ENCODE data around the gene COX6A1. TPM values are rescaled to one million over a fixed set of nuclear protein-coding genes. Genes with fewer than 3 reads are reported as not detected.
A peak's percentile ranks its signal among the peaks of the same experiment; 100 is the strongest.

COX6A1 gene
- total and polyA plus RNA-seq, 2 donors (not counting 3 experiments of a cell fraction or from before 2014, with no cell fraction given) = 299 to 1,327 TPM

DNA sequence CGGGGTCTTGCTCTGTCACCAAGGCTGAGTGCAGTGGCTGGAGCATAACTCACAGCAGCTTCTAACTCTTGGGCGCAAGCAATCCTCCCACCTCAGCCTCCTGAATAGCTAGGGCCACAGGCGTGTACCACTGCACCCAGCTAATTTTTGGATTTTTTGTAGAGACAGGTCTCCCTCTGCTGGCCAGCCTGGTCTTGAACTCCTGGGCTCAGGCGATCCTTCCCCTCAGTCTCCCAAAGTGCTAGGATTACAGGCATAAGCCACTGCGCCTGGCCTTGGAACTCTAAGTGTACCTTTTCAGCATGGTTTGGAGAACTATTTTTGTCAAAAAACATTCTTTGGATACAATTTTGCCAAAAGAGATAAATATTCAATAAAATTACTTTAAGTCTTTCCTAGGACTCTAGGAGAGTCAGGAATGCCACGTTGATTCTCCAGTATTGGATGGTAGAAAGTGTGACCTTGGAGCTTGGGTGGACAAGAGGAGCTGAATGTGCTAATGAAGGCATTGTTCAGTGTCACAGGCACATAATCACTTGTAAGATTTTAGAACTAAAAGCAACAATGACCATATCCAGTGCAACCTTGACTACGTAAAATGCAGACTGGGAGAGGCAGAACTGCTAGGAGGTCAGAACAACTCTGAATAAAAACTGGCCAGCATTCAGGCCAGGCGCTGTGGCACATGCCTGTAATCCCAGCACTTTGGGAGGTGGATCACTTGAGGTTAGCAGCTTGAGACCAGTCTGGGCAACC lies 28.8 kb downstream of the COX6A1 start:
- peaks cover 3% of the 10 kb centered on the region for H3K4me1 ChIP-seq (ENCODE audit: control insufficient read depth, extremely low read depth, insufficient read depth, low read length)
- dilution Hi-C loops (cut with MboI; ENCODE audit: extremely low pct_ligation_motif_present, low sequenced_read_pairs) (no loop called here), intact Hi-C loops (cut with micrococcal nuclease) (loop anchor here (1.0 kb wide), 2 partner anchors 27 to 110 kb away; no protein-coding TSS in a partner anchor)
- peak; percentile 29 for DNase-seq (ENCODE audit: low read depth, low spot score)
- peaks cover 59% of the 10 kb centered on the region for H3K79me2 ChIP-seq (ENCODE audit: control insufficient read depth, insufficient read depth, low read length)
- no peak overlapping the region for H2AFZ ChIP-seq (ENCODE audit: low read depth, low read length)
- TF ChIP-seq JUN (IDR thresholded peaks at IDR 0.05; ENCODE audit: borderline replicate concordance, insufficient read depth, insufficient read length, low read depth) (no peak), MYC (IDR thresholded peaks at IDR 0.05; ENCODE audit: low read depth, low read length) (no peak), EZH2 (IDR thresholded peaks at IDR 0.05; ENCODE audit: borderline replicate concordance, low read depth, low read length, severe bottlenecking) (no peak)
- TF ChIP-seq, protein P1, sequence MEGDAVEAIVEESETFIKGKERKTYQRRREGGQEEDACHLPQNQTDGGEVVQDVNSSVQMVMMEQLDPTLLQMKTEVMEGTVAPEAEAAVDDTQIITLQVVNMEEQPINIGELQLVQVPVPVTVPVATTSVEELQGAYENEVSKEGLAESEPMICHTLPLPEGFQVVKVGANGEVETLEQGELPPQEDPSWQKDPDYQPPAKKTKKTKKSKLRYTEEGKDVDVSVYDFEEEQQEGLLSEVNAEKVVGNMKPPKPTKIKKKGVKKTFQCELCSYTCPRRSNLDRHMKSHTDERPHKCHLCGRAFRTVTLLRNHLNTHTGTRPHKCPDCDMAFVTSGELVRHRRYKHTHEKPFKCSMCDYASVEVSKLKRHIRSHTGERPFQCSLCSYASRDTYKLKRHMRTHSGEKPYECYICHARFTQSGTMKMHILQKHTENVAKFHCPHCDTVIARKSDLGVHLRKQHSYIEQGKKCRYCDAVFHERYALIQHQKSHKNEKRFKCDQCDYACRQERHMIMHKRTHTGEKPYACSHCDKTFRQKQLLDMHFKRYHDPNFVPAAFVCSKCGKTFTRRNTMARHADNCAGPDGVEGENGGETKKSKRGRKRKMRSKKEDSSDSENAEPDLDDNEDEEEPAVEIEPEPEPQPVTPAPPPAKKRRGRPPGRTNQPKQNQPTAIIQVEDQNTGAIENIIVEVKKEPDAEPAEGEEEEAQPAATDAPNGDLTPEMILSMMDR (IDR thresholded peaks at IDR 0.05; ENCODE audit: extremely low read depth in 1 of 2, insufficient read depth in 1 of 2, low read depth in 1 of 2, low read length in 2 of 2) = peak; percentile 36 to 55
- no peaks in the 10 kb centered on the region for H3K9me3 ChIP-seq (replicated peaks; ENCODE audit: control insufficient read depth, insufficient read depth, low read length)
- H3K4me2 ChIP-seq (ENCODE audit: insufficient read depth, low read length) = no peak overlapping the region
- H3K27ac ChIP-seq (ENCODE audit: insufficient read depth, low read depth, low read length) = no peak overlapping the region
- BruUV-seq (replicated peaks) = no TSS peak
- peak; percentile 78 for FAIRE-seq
- H3K27me3 ChIP-seq (ENCODE audit: control insufficient read depth in 2 of 2, insufficient read depth in 2 of 2, low read length in 2 of 2) = no peaks in the 10 kb centered on the region
- CTCF ChIA-PET = interaction anchor here (0.7 to 3.9 kb wide), 9 partner anchors 8 to 115 kb away, joined by 3 to 29 read pairs (median 5); partner anchors contain the start of genes COX6A1, DYNLL1 and POP5
- POLR2A ChIA-PET = no interaction called here
- H3K9me1 ChIP-seq (replicated peaks; ENCODE audit: control insufficient read depth, extremely low read depth, insufficient read depth, low read length) = no peaks in the 10 kb centered on the region
- peaks cover 2% of the 10 kb centered on the region for H4K20me1 ChIP-seq (replicated peaks; ENCODE audit: control insufficient read depth, extremely low read depth, insufficient read depth, low read length)
- H3K36me3 ChIP-seq (ENCODE audit: control insufficient read depth in 2 of 2, extremely low read depth in 1 of 2, insufficient read depth in 2 of 2, low read length in 2 of 2) = peaks cover 26 to 32% of the 10 kb centered on the region in 2 experiments
- no peak overlapping the region for H3K9ac ChIP-seq (replicated peaks; ENCODE audit: extremely low read depth, insufficient read depth, low read length)
- no peak overlapping the region for H3K4me3 ChIP-seq (replicated peaks in 1 of 3; ENCODE audit: insufficient read depth in 1 of 3, low read depth in 1 of 3, low read length in 3 of 3)
